D721Med (cell line): ENCODE data around the gene PARM1.

Source experiments
- DNase-seq: peaks from one replicate; pipeline ENCODE4 v3.0.0; 2011; ENCODE audit warnings: low spot score; ENCODE audit not compliant: insufficient read length
- FAIRE-seq: peaks from 2 replicates; lab custom pipeline; 2011; peaks lifted over from hg19 to GRCh38; lab: Jason Lieb, UNC
- TF ChIP-seq, protein P1 (sequence below): IDR thresholded peaks from 2 replicates; pipeline ENCODE4 v1.5.1; 2012; ENCODE audit warnings: mild to moderate bottlenecking, control low read depth; ENCODE audit not compliant: insufficient read depth; ENCODE audit errors: missing control alignments

Gene PARM1

DNA sequence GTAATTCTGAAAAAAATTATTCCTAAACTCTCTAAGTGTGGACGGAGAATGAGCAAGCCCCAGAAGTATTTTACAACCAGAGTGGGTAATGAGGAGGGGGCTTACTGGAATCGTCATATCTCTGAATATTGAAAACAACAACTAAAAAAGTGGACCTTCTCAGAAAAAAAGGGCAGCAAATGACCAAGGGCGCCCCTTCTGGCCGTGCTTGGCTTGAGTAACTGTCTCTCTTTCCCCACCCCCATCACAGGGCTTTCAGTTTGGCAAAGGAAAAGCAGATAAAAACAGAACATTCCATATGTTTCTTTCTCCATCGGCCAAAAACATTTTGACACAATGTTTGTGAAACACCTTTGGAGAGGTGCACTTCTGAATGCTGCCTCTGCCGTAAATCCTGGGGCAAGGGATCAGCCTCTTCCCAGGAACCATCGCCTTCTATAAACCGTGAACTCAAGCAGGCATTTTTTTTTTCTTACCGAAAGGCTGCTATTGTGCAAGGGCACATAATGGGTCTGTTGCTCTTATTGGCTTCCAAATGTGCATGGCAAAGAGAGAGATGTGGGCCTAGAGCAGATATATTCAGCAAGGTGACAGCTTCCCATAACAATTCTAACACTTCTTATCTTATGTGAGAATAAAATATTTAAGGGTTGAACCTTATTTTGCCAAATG is 115.4 kb downstream of the PARM1 start:
- TF ChIP-seq, protein P1, sequence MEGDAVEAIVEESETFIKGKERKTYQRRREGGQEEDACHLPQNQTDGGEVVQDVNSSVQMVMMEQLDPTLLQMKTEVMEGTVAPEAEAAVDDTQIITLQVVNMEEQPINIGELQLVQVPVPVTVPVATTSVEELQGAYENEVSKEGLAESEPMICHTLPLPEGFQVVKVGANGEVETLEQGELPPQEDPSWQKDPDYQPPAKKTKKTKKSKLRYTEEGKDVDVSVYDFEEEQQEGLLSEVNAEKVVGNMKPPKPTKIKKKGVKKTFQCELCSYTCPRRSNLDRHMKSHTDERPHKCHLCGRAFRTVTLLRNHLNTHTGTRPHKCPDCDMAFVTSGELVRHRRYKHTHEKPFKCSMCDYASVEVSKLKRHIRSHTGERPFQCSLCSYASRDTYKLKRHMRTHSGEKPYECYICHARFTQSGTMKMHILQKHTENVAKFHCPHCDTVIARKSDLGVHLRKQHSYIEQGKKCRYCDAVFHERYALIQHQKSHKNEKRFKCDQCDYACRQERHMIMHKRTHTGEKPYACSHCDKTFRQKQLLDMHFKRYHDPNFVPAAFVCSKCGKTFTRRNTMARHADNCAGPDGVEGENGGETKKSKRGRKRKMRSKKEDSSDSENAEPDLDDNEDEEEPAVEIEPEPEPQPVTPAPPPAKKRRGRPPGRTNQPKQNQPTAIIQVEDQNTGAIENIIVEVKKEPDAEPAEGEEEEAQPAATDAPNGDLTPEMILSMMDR: no peak
- FAIRE-seq (no peak), DNase-seq (no peak)

DNA sequence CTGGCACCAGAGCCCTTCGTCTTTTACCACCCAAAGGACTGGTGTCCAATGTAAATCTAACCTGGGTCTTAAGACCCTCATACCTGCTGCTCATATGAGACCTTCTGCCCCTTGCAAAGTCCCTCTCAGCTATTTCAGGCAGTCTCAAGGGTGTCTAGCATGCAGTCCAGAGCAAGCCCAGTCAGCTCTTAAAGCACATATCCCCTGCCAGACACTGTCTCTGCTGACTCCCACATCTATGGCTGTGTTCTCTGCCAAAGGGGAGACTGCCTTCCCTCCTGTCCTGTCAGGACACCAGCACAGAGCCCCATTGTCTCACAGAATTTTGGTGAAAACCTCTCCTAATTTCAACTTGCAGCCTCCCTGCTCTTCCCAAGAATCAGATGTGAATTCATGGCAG is 118.5 kb downstream of the PARM1 start:
- TF ChIP-seq, protein P1: no peak
- FAIRE-seq (no peak), DNase-seq (no peak)

DNA sequence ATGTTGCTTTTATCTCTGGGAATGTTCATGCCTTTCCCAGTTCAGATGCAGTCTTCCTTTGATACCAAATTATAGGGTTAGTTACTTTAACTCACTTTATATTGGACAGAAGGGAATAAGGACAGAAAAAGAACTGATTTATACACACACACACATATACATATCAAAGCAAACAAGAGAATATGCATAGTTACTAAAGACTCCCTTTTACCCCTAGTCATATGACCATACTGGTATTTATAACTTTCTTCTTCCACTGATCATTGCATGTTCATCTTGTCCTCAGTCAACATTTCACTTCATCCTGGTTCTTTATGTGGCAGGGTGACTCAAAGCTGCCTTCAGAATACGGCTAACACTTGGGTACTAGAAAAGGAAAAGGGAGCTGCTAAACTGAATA is 120.4 kb downstream of the PARM1 start:
- DNase-seq (no peak), FAIRE-seq (no peak)
- TF ChIP-seq, protein P1: no peak

DNA sequence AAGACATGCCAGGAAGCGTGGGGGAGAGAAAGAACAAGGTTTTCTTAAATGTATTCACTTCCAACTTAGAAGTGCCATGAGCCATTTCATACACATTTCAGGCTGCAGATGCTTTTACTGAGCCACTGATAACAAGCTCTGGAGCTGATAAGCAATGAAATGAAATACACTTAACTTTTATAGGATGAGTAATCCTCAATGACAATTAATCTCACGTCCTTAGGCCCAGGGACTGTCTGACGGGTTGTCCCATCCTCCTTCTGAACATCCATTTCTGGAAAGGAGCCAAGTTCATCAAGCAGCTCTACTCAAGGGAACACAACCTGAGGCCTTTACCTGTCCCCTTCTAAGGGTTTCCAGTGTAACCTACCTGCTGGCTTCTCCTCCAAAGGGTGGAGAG is 121.2 kb downstream of the PARM1 start:
- TF ChIP-seq, protein P1: no peak
- DNase-seq (no peak), FAIRE-seq (no peak)

DNA sequence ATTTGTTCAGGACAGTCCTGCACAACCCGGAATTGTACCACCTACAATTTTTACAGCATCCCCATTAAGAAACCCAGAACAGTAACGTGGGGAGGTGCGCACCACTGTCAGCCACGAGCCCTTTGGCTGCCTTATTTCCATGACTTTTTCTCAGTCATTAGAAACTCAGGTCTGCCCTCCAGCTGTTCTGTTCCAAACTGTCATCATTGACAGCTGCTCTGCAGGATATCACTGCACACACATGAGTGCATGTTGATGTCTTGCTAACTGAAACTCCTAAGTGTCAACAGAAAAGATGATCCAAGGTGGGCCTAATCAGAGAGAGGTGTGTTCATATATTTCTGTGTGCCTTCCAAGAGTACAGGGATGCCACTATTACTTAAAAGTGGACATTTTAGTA is 123.4 kb downstream of the PARM1 start:
- DNase-seq (no peak), FAIRE-seq (no peak)
- TF ChIP-seq, protein P1: no peak

DNA sequence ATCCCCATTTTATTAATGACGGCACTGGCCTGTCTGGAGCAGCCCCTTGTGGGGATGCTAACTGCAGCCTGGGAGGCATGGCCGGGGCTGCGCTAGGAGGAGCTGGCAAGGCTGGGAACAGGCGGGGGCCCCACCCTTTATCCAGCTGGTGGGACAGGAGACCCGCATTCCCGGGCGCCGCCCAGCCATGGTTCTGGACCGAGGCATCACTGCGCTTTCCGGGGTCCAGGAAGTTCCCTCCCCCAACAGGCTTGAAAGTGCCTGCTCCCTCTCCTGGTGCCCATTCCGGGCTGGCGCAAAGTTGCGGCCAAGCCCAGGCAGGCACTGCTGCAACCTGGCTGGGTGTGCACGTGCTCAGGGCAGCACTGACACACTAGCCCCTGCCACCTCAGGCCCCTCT is 124.5 kb downstream of the PARM1 start:
- no peak for FAIRE-seq
- DNase-seq: no peak
- TF ChIP-seq, protein P1: no peak

DNA sequence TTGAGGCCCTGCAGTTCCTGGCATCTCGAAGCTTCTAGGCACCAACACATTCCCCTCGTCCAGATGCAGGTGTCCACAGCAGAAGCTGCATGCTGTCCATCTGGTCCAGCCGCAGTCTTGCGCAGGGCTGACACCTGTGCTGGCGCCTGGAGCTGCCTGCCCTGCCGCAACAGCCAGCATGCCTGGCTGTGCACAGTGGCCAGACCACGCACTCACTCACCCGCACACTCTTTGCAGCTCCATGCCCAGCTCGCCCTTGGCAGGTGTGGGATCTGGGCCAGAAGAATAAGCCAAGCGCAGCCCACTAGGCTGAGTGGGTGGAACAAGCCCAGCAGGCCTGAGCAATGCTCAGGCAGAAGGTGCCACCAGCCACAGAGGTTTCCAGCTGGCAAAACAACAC is 125.6 kb downstream of the PARM1 start:
- FAIRE-seq (no peak), DNase-seq (no peak)
- TF ChIP-seq, protein P1: no peak
